H9 (cell line): Measurements from ENCODE around the gene PKD1. TPM values are rescaled to one million over a fixed set of nuclear protein-coding genes. Genes with fewer than 3 reads are reported as not detected.

Source experiments
- DNase-seq: peaks from one replicate; pipeline ENCODE4 v3.0.0-alpha.2; 2017
- H2AFZ ChIP-seq: one replicate; pipeline ENCODE4 v1.6.1; 2013; ENCODE audit warnings: mild to moderate bottlenecking, low read length, control low read depth, moderate library complexity
- H2AK5ac ChIP-seq: 2 replicates; pipeline ENCODE4 v1.6.1; 2013; ENCODE audit warnings: low read length, control low read depth, mixed read lengths; ENCODE audit not compliant: insufficient read length
- H2BK120ac ChIP-seq: one replicate; pipeline ENCODE4 v1.6.1; 2013; ENCODE audit warnings: low read depth, mild to moderate bottlenecking, low read length, control low read depth, inconsistent platforms; ENCODE audit not compliant: poor library complexity, severe bottlenecking
- H2BK12ac ChIP-seq: 2 replicates; pipeline ENCODE4 v1.6.1; 2013; ENCODE audit warnings: low read length, control low read depth, mixed read lengths, low read depth; ENCODE audit not compliant: insufficient read length
- H2BK15ac ChIP-seq: 2 replicates; pipeline ENCODE4 v1.6.1; 2013; ENCODE audit warnings: low read depth, low read length, control low read depth
- H2BK20ac ChIP-seq: one replicate; pipeline ENCODE4 v1.6.1; 2013; ENCODE audit warnings: low read depth, mild to moderate bottlenecking, low read length, control low read depth, inconsistent platforms; ENCODE audit not compliant: poor library complexity, severe bottlenecking
- H2BK5ac ChIP-seq: 2 replicates; pipeline ENCODE4 v1.6.1; 2013; ENCODE audit warnings: low read length, control low read depth, mixed read lengths; ENCODE audit not compliant: insufficient read length
- H3K14ac ChIP-seq: 2 replicates; pipeline ENCODE4 v1.6.1; 2013; ENCODE audit warnings: low read length, control low read depth; ENCODE audit not compliant: insufficient read depth
- H3K18ac ChIP-seq: 2 replicates; pipeline ENCODE4 v1.6.1; 2013; ENCODE audit warnings: low read depth, mild to moderate bottlenecking, mixed read lengths, low read length, control low read depth; ENCODE audit not compliant: insufficient read length
- H3K23ac ChIP-seq: 2 replicates; pipeline ENCODE4 v1.6.1; 2013; ENCODE audit warnings: low read length, control low read depth, mixed read lengths, low read depth; ENCODE audit not compliant: insufficient read length
- H3K23me2 ChIP-seq: 2 replicates; pipeline ENCODE4 v1.6.1; 2013; ENCODE audit warnings: low read depth, mild to moderate bottlenecking, mixed read lengths, low read length, control low read depth; ENCODE audit not compliant: insufficient read length, poor library complexity, severe bottlenecking
- H3K27ac ChIP-seq: 2 replicates; pipeline ENCODE4 v1.5.1; 2013; ENCODE audit warnings: low read length, control low read depth, mixed read lengths, low read depth; ENCODE audit not compliant: insufficient read length
- H3K27me3 ChIP-seq: 2 replicates; pipeline ENCODE4 v1.6.1; 2013; ENCODE audit warnings: low read length, control low read depth, inconsistent platforms; ENCODE audit not compliant: insufficient read depth
- H3K4ac ChIP-seq: 2 replicates; pipeline ENCODE4 v1.6.1; 2013; ENCODE audit warnings: low read depth, mild to moderate bottlenecking, control low read depth, inconsistent platforms, low read length, moderate library complexity
- H3K4me1 ChIP-seq: 2 replicates; pipeline ENCODE4 v1.6.1; 2013; ENCODE audit warnings: low read length, control low read depth, inconsistent platforms; ENCODE audit not compliant: insufficient read depth
- H3K4me2 ChIP-seq: 2 replicates; pipeline ENCODE4 v1.6.1; 2013; ENCODE audit warnings: low read length, control low read depth, mixed read lengths; ENCODE audit not compliant: insufficient read length, insufficient read depth
- H3K56ac ChIP-seq: 2 replicates; pipeline ENCODE4 v1.6.1; 2013; ENCODE audit warnings: low read depth, mild to moderate bottlenecking, mixed read lengths, low read length, control low read depth; ENCODE audit not compliant: insufficient read length
- H3K79me1 ChIP-seq: 2 replicates; pipeline ENCODE4 v1.6.1; 2013; ENCODE audit warnings: low read depth, mild to moderate bottlenecking, moderate library complexity, low read length, control low read depth, inconsistent platforms; ENCODE audit not compliant: insufficient read depth, poor library complexity, severe bottlenecking
- H3K79me2 ChIP-seq: 2 replicates; pipeline ENCODE4 v1.6.1; 2013; ENCODE audit warnings: low read length, control low read depth, inconsistent platforms; ENCODE audit not compliant: insufficient read depth
- H3K9ac ChIP-seq: 2 replicates; pipeline ENCODE4 v1.6.1; 2013; ENCODE audit warnings: low read length, control low read depth, mixed read lengths; ENCODE audit not compliant: insufficient read length; ENCODE audit errors: extremely low read depth
- H3K9me3 ChIP-seq: one replicate; pipeline ENCODE4 v1.6.1; 2013; ENCODE audit warnings: low read depth, low read length, inconsistent platforms; ENCODE audit not compliant: control insufficient read depth
- H3T11ph ChIP-seq: one replicate; pipeline ENCODE4 v1.6.1; 2013; ENCODE audit warnings: mild to moderate bottlenecking, low read length, control low read depth, inconsistent platforms
- H4K20me1 ChIP-seq: one replicate; pipeline ENCODE4 v1.6.1; 2013; ENCODE audit not compliant: control insufficient read depth, insufficient read length, insufficient read depth
- H4K5ac ChIP-seq: 2 replicates; pipeline ENCODE4 v1.6.1; 2013; ENCODE audit warnings: low read depth, mild to moderate bottlenecking, mixed read lengths, low read length, control low read depth; ENCODE audit not compliant: insufficient read length
- H4K8ac ChIP-seq: replicated peaks from 2 replicates; pipeline ENCODE4 v1.6.1; 2013; ENCODE audit warnings: low read length, control low read depth, mixed read lengths, low read depth; ENCODE audit not compliant: insufficient read length
- H4K91ac ChIP-seq: 2 replicates; pipeline ENCODE4 v1.6.1; 2013; ENCODE audit warnings: low read depth, mild to moderate bottlenecking, moderate library complexity, mixed read lengths, low read length, control low read depth; ENCODE audit not compliant: insufficient read length
- H3K27ac Mint-ChIP-seq, 3 experiments: 2 replicates in 2 of 3; 3 replicates in 1 of 3; pipeline ENCODE4 v1.8.0; 2020 to 2021; ENCODE audit warnings: mixed read lengths in 3 of 3, mild to moderate bottlenecking in 1 of 3, moderate library complexity in 1 of 3
- H3K27me3 Mint-ChIP-seq: 2 replicates; pipeline ENCODE4 v1.8.0; 2021; ENCODE audit warnings: low read depth, mild to moderate bottlenecking, moderate library complexity, mixed read lengths
- H3K36me3 Mint-ChIP-seq, 3 experiments: 2 replicates in 2 of 3; 3 replicates in 1 of 3; pipeline ENCODE4 v1.8.0; 2020 to 2021; ENCODE audit warnings: low read depth in 3 of 3, mixed read lengths in 3 of 3; ENCODE audit not compliant: insufficient read depth in 1 of 3
- H3K4me1 Mint-ChIP-seq, 2 experiments: 2 replicates each; pipeline ENCODE4 v1.8.0; 2020; ENCODE audit warnings: mixed read lengths in 2 of 2
- H3K4me3 Mint-ChIP-seq, 2 experiments: 2 replicates in 1 of 2; 3 replicates in 1 of 2; pipeline ENCODE4 v1.8.0; 2020 to 2021; ENCODE audit warnings: mild to moderate bottlenecking in 2 of 2, mixed read lengths in 2 of 2, moderate library complexity in 1 of 2
- H3K9me3 Mint-ChIP-seq, 2 experiments: 2 replicates in 1 of 2; 3 replicates in 1 of 2; pipeline ENCODE4 v1.8.0; 2020; ENCODE audit warnings: mild to moderate bottlenecking in 2 of 2, mixed read lengths in 2 of 2, moderate library complexity in 1 of 2
- CTCF ChIP-seq: fragments of 200-600 bp; sonication (generic); conservative IDR thresholded peaks from 3 replicates; pipeline ENCODE4 v1.8.0; 2021; ENCODE audit warnings: antibody characterized with exemption, mild to moderate bottlenecking
- WGBS: extraction: QIAGEN DNeasy Blood & Tissue Kit; methylation state at CpG from one replicate; pipeline ENCODE4 v1.1.7; 2013; ENCODE audit warnings: missing lambda C conversion rate, low lambda C conversion rate, mixed read lengths; ENCODE audit not compliant: insufficient read length; ENCODE audit errors: extremely low coverage; 5-methylcytosine and 5-hydroxymethylcytosine counted together
- total RNA-seq: library from RNA; stranded (reverse); gene quantifications from 2 replicates; pipeline ENCODE4 v1.2.1, GENCODE V29; 2021

The PKD1 gene
- total RNA-seq, 1 experiment from 2014 or later, result 88.0 TPM

- H3K79me2 ChIP-seq, result no peaks in the 10 kb centered on the region
- no peaks in the 10 kb centered on the region for H3K27me3 Mint-ChIP-seq
- H2AK5ac ChIP-seq, result no peak overlapping the region
- H2AFZ ChIP-seq, result no peak overlapping the region
- no peak overlapping the region for H4K5ac ChIP-seq
- H3K9ac ChIP-seq, result no peak overlapping the region
- no peaks in the 10 kb centered on the region for H3K9me3 ChIP-seq
- no peak overlapping the region for H3K4me3 Mint-ChIP-seq
- H3K27me3 ChIP-seq, result no peaks in the 10 kb centered on the region
- no peak overlapping the region; a peak in 2 of 7 replicates for H3K27ac Mint-ChIP-seq
- no peaks in the 10 kb centered on the region for H3K23me2 ChIP-seq
- no peak overlapping the region for H2BK20ac ChIP-seq
- no peaks in the 10 kb centered on the region for H3K79me1 ChIP-seq
- H2BK120ac ChIP-seq, result no peak overlapping the region
- no peak for TF ChIP-seq CTCF
- DNase-seq, result no peak
- H3K4ac ChIP-seq, result no peak overlapping the region
- no peak overlapping the region for H3K18ac ChIP-seq
- H3K14ac ChIP-seq, result no peak overlapping the region
- H2BK5ac ChIP-seq, result no peak overlapping the region
- H2BK12ac ChIP-seq, result no peak overlapping the region
- H3K27ac ChIP-seq, result no peak overlapping the region
- H3K4me1 ChIP-seq, result no peaks in the 10 kb centered on the region
- no peaks in the 10 kb centered on the region for H3K4me1 Mint-ChIP-seq
- no peaks in the 10 kb centered on the region for H4K20me1 ChIP-seq
- H4K8ac ChIP-seq, result no peak overlapping the region
- no peaks in the 10 kb centered on the region for H3K9me3 Mint-ChIP-seq
- H3K23ac ChIP-seq, result no peak overlapping the region
- H3K4me2 ChIP-seq, result no peak overlapping the region
- no peak overlapping the region for H3T11ph ChIP-seq
- H4K91ac ChIP-seq, result no peak overlapping the region
- no peak overlapping the region for H2BK15ac ChIP-seq
- H3K36me3 Mint-ChIP-seq, result peaks cover 0 to 27% (median 20%) of the 10 kb centered on the region in 3 experiments; a peak in 6 of 7 replicates
- no CpG with 5 or more reads among the region's 29 CpGs for WGBS
- no peak overlapping the region for H3K56ac ChIP-seq
Measured at GRCh38 chr16:2084895-2085625, 50.6 kb downstream of the PKD1 start.
